Measurements from ENCODE around the gene FGA.

DNA sequence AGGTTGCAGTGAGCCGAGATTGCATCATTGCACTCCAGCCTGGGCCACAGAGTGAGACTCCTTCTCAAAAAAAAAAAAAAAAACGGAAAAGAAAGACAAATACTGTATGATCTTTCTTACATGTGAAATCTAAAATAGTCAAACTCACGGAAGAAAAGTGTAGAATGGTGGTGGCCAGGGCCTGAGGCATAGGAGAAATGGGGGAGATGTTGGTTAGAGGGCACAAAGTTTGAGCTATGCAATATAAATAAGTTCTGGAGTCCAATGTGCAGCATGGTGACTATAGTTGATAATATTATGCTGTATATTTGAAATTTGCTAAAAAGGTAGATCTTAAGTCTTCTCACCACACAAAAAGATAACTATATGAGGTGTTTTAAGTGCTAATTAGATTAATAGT, 1.3 kb upstream of the FGA start:
- no peak for TF ChIP-seq FOXK2 (IDR thresholded peaks at IDR 0.05)
- TF ChIP-seq ARNT (IDR thresholded peaks at IDR 0.05), result no peak
- TF ChIP-seq PKNOX1 (IDR thresholded peaks at IDR 0.05), result no peak
- no peak for TF ChIP-seq SP1 (IDR thresholded peaks at IDR 0.05)
- TF ChIP-seq BHLHE40 (IDR thresholded peaks at IDR 0.05; ENCODE audit: borderline replicate concordance), result no peak
- TF ChIP-seq TARDBP (IDR thresholded peaks at IDR 0.05), result no peak
- TF ChIP-seq FOXA1 (IDR thresholded peaks at IDR 0.05), result no peak
- TF ChIP-seq SUZ12 (IDR thresholded peaks at IDR 0.05), result no peak
- no peak for TF ChIP-seq FOXM1 (IDR thresholded peaks at IDR 0.05; ENCODE audit: borderline replicate concordance)
- TF ChIP-seq ELF4 (IDR thresholded peaks at IDR 0.05), result no peak
- no peak for TF ChIP-seq NFRKB (IDR thresholded peaks at IDR 0.05)
- no peak for TF ChIP-seq L3MBTL2 (conservative IDR thresholded peaks at IDR 0.05)
- no peak for TF ChIP-seq HDGF (IDR thresholded peaks at IDR 0.05; ENCODE audit: borderline replicate concordance)

All from HEK293T (cell line).